ENCODE results near the gene ALAD.
"Not testable (repeated sequence)": the region's sequence is repeated elsewhere in the genome, so short reads cannot be mapped to it uniquely, and the experiment has no call there.

The ALAD gene

GRCh38 chr9:113410207-113410864, 9.3 kb upstream of the ALAD start, which contains the start of the genes C9orf43 and POLE3:
TSS of gene C9orf43 (plus strand) at chr9:113410747. CDS start at chr9:113413494, 2,747 bp downstream.
TSS of gene POLE3 (minus strand) at chr9:113410675. CDS start at chr9:113410293, 382 bp downstream.
- no peak for TF ChIP-seq CTCF (IDR thresholded peaks at IDR 0.05; ENCODE audit: insufficient read depth, low read depth, low read length, missing control alignments)
- peak within 1 kb of the TSS; percentile 81 for H3K4me3 ChIP-seq (ENCODE audit: low read depth, low read length)
- peak; percentile 97 for DNase-seq (ENCODE audit: low read depth)

GRCh38 chr9:113409883-113410206, 8.8 kb upstream of the ALAD start:
- no peak for DNase-seq (ENCODE audit: low read depth)
- H3K4me3 ChIP-seq (ENCODE audit: low read depth, low read length), result peak overlapping the region; percentile 81

GRCh38 chr9:113409481-113409880, 8.4 kb upstream of the ALAD start:
- DNase-seq (ENCODE audit: low read depth), result peak; percentile 17
- no peak for TF ChIP-seq CTCF (IDR thresholded peaks at IDR 0.05; ENCODE audit: insufficient read depth, low read depth, low read length, missing control alignments)

More at GRCh38 chr9:113409883-113410206, 8.8 kb upstream of the ALAD start:
- no peak for TF ChIP-seq CTCF (IDR thresholded peaks at IDR 0.05; ENCODE audit: insufficient read depth, low read depth, low read length, missing control alignments)

GRCh38 chr9:113406873-113407511, 5.9 kb upstream of the ALAD start:
- not testable (repeated sequence) for H3K4me3 ChIP-seq (ENCODE audit: low read depth, low read length)
- peak; percentile 81 for DNase-seq (ENCODE audit: low read depth)
- TF ChIP-seq CTCF (IDR thresholded peaks at IDR 0.05; ENCODE audit: insufficient read depth, low read depth, low read length, missing control alignments), result peak; percentile 86

More at GRCh38 chr9:113409481-113409880, 8.4 kb upstream of the ALAD start:
- peak overlapping the region; percentile 81 for H3K4me3 ChIP-seq (ENCODE audit: low read depth, low read length)

GRCh38 chr9:113406353-113406752, 5.3 kb upstream of the ALAD start:
- not testable (repeated sequence) for DNase-seq (ENCODE audit: low read depth); H3K4me3 ChIP-seq (ENCODE audit: low read depth, low read length)

- DNase-seq (ENCODE audit: low read depth), result no peak
- TF ChIP-seq CTCF (IDR thresholded peaks at IDR 0.05; ENCODE audit: insufficient read depth, low read depth, low read length, missing control alignments), result no peak
- no peak overlapping the region for H3K4me3 ChIP-seq (ENCODE audit: low read depth, low read length)
These were observed 2.6 kb upstream of the ALAD start for GRCh38 chr9:113403646-113404045.

GRCh38 chr9:113399646-113400200, 1.4 kb downstream of the ALAD start:
- TF ChIP-seq CTCF (IDR thresholded peaks at IDR 0.05; ENCODE audit: insufficient read depth, low read depth, low read length, missing control alignments), result no peak
- H3K4me3 ChIP-seq (ENCODE audit: low read depth, low read length), result no peak overlapping the region
- no peak for DNase-seq (ENCODE audit: low read depth)
